ENCODE measurements around the gene CACNA1D.

GRCh38 chr3:53859178-53859577 is 364.8 kb downstream of the CACNA1D start:
- TF ChIP-seq CBX1 (IDR thresholded peaks at IDR 0.05; ENCODE audit: low read depth), result no peak
- no peak for TF ChIP-seq NR4A1 (CRISPR knock-in tag; IDR thresholded peaks at IDR 0.05)
- no peak for TF ChIP-seq NR4A1 (tag; IDR thresholded peaks at IDR 0.05)
- no peak for TF ChIP-seq CHD2 (IDR thresholded peaks at IDR 0.05; ENCODE audit: low read depth, low read length)
- no peak for TF ChIP-seq NFE2L1 (tag; IDR thresholded peaks at IDR 0.05; ENCODE audit: borderline replicate concordance, low read depth)
- TF ChIP-seq ZNF140 (CRISPR knock-in tag; IDR thresholded peaks at IDR 0.05), result no peak
- no peak for TF ChIP-seq FOS (IDR thresholded peaks at IDR 0.05; ENCODE audit: extremely low read depth, insufficient read length)
- TF ChIP-seq LARP7 (IDR thresholded peaks at IDR 0.05), result no peak

All from K562 (cell line).